NCI-H2029 (cell line): ENCODE data around the gene PID1.

Experiments
- DNase-seq: peaks from one replicate; lab custom pipeline; 2025; lab: John Stamatoyannopoulos, UW

The PID1 gene

DNA sequence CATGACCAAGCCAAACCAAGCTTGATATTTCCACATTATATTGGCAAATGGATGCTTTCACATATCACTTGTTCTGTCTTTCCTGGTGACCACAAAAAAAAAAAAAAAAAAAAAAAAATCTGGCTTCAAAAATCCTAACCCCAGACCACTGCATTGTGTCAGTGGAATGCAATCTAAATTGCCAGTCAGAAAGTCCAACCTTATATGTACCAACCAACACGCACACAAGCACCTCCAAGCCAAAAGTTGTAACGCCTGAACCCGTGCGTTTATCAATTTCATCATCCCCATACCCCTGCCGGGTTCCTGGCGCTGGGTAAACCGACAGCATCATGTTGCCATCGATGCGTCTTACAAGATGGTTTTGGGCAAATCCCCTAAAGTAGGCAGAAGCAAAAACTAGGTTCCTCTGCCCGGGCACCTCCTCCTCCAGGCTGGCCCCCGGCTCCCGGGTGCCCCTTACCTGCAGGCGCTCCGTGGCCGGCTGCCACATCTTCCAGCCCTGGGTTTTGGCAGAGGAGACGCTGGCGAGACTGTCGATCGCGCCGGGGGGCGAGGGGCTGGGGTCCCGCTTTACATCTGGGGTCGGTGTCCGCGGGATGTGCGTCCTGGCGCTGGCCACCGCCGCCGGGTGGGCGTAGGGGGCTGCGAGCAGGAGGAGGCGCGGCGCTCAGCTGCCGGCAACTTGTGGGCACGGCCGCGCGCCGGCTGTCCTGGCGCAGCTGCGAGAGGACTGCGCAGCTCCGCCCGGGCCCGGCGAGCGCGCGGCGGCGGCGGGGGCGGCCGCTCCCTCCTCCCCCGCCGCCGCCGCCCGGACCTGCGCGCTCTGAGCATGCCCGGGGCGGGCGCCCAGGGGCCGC is at the start of gene PID1:
PID1 (minus strand) TSS at position 737 of the 860 bp plus-strand sequence; CDS start at position 493, 244 bp downstream.
- DNase-seq = no peak

GRCh38 chr2:229319558-229319957 is 48.5 kb upstream of the PID1 start:
- DNase-seq = no peak

DNA sequence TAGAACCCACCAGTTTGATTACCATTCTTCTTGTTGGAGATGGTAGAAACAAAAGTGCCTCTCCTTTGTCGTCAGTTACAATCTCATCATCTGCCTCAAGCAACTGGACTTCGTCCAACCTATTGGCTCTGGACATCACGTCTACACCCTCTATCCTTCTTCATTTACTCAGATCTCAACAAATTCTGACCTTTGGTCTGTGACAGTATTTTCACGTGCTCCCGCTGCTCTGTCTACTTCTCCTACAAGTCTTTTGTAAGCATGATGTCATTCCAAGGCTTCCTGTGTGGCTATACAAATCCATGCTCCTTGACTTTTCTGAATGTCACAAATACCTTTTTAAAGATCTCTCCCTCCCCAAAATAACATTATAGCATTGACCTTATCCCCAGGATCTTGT is 43.0 kb upstream of the PID1 start:
- no peak for DNase-seq

- DNase-seq = no peak
Measured at GRCh38 chr2:229313591-229313990, 42.5 kb upstream of the PID1 start.

DNA sequence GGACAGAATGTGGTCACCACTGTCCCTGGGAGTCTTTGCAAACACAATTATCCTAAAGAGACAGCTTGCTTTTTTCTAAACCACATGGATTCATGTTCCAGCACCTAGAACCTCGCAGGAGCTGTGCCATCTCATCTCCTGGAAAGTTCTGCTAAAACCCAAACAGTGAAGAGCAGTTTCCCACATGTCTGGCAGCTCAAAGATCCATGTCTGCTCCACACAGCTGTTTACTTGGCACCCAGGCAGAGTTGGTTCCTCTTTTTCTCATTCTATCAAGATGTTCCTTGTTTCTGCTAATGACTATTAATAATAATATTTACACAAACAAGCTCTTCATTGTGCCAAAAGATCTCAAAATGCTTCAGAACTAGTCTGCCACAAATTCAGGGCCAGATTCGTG is 30.1 kb upstream of the PID1 start:
- no peak for DNase-seq

DNA sequence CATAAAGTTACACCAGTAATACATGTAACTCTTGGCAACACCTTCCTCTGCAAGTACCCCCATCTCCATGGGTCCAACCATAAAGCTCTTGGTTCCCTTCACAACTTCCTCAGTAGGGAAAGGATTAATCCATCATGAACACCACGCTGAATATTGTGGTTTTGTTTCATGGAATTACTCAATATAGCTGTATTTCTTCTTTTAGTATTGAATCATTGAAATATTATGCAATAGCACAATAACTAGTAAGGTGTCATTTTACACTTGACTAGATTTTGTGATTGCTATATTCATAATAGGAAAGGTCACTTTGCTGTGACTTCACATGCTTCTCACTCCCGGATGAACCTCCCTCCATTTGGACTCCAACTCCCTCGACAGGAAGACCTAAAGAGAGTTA is 29.7 kb upstream of the PID1 start:
- DNase-seq = no peak

- DNase-seq = no peak
Measured at GRCh38 chr2:229300371-229300770, 29.3 kb upstream of the PID1 start.

GRCh38 chr2:229297247-229297646 is 26.2 kb upstream of the PID1 start:
- no peak for DNase-seq

GRCh38 chr2:229296536-229296935 is 25.4 kb upstream of the PID1 start:
- no peak for DNase-seq

GRCh38 chr2:229296016-229296415 is 24.9 kb upstream of the PID1 start:
- DNase-seq = no peak

- no peak for DNase-seq
Measured at GRCh38 chr2:229287823-229288222, 16.7 kb upstream of the PID1 start.

GRCh38 chr2:229282758-229283546 is 11.9 kb upstream of the PID1 start:
- DNase-seq = no peak

GRCh38 chr2:229279516-229279915 is 8.4 kb upstream of the PID1 start:
- no peak for DNase-seq

- no peak for DNase-seq
Measured at GRCh38 chr2:229275506-229275905, 4.4 kb upstream of the PID1 start.

DNA sequence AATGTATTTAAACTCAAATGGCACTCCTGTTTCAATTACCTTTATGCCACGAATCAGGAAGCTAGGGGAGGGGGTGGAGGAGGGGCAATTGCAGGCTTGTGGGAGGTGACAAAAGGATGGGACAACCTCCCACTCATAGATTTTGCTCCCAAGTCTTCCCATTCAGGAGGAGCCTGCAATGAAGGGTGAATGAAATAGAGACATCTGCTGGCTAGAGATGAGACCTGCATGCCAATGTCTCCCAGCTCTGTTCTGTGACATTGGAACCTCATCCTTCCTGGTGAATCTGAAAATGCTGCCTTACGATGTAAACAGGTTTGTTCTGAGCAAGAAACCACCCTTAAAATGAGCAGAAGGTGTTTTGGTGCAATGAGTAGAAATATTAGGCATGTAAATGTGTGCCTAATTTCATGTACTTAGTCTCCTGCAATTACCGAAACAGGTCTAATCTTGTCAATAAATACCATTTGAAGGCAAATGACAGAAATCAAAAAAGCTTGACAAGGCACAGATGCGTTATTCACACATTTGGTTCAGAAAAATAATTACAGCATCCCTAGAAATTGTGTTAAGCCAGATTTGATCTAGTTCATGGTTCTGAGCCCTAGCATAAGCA is 2.7 kb upstream of the PID1 start:
- DNase-seq = peak; percentile 79

- DNase-seq = no peak
Measured at GRCh38 chr2:229273006-229273722, 2.1 kb upstream of the PID1 start.

DNA sequence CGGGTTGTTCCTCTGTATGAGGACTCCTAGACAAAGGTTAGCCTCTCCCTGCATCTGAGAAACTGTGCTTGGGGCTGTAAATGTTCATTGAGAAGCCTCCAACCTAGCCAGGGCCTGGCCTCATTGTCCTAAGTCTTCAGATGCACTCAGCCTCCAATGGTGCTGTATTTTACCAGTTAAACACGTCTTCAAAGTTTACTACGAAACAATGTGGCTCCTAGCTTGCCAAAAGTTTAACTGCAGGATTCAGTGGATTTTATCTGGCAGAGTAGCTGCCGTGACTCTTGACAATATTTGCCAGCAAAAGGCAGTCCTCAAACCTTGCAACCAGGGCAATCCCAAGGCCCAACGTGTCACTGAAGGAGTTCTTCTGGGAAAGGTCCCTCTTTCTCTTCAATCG is 1.1 kb downstream of the PID1 start:
- DNase-seq = no peak

DNA sequence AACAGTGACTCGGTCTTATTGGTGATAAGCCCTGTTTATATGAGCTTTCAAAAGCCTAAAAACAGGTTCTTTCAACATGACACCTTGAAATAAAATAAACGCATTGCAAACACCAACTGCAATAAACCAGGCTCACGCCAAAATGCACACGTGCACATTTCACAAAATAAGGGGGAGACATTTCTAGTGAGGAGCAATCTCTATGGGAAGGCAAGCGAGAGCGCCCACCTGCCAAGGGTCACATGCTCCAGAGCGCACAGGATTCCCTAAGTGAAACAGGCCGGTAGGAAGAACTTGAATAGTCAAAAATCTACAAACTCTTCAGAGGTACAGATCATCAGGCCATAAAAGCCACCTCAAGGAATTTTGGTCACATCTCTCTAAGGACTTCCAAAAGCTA is 1.9 kb downstream of the PID1 start:
- DNase-seq = no peak

- no peak for DNase-seq
Measured at GRCh38 chr2:229268626-229269025, 2.5 kb downstream of the PID1 start.

- no peak for DNase-seq
Measured at GRCh38 chr2:229267080-229267479, 4.0 kb downstream of the PID1 start.

GRCh38 chr2:229265727-229266126 is 5.4 kb downstream of the PID1 start:
- DNase-seq = no peak

DNA sequence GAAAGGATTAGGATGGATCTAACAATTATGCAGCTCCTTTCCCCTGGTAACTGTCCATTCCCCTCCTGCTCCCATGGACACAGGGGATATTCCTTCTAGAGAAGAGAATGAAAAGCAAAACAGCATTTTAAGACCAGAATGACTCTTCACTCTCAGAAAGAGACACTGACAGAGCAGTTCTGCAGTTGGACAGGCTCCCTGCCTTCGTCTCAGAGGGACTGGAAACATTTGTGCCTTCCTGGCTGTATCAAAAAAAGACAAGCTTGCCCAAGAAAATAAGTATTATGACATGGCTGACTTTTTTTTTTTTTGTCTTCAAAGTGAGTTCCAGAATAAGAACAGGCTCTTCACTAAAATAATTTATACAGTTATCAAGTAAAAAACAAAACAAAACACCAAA is 9.5 kb downstream of the PID1 start:
- no peak for DNase-seq
